ENCODE data around the gene YES1. TPM values are rescaled to one million over a fixed set of nuclear protein-coding genes. Genes with fewer than 3 reads are reported as not detected.

Gene YES1
- total and polyA plus RNA-seq, 4 donors = 12.5 to 57.6 (median 21.9) TPM

GRCh38 chr18:770583-770961 lies 41.5 kb downstream of the YES1 start:
- no peaks in the 10 kb centered on the region for H3K27me3 ChIP-seq (ENCODE audit: control insufficient read depth in 4 of 4, insufficient read depth in 4 of 4, low read length in 3 of 4)
- no peaks in the 10 kb centered on the region for H3K9me3 ChIP-seq (ENCODE audit: control insufficient read depth in 4 of 4, low read length in 3 of 4)
- H3K9ac ChIP-seq (ENCODE audit: low read depth in 1 of 2, low read length in 2 of 2) = no peak overlapping the region
- DNase-seq (ENCODE audit: low spot score) = no peak
- no peak overlapping the region for H3K27ac ChIP-seq (ENCODE audit: low read depth in 1 of 2, low read length in 2 of 2)
- no peaks in the 10 kb centered on the region for H3K36me3 ChIP-seq (ENCODE audit: control insufficient read depth in 4 of 4, insufficient read depth in 3 of 4, low read depth in 1 of 4, low read length in 3 of 4)
- no peak overlapping the region for H3K4me3 ChIP-seq (ENCODE audit: low read depth in 1 of 3, low read length in 3 of 3)
- TF ChIP-seq FOXA1 (IDR thresholded peaks at IDR 0.05) (no peak), HNF4A (conservative IDR thresholded peaks at IDR 0.05) (peak; percentile 56 to 72), ATF3 (IDR thresholded peaks at IDR 0.05) (no peak), JUND (IDR thresholded peaks at IDR 0.05) (no peak), YY1 (IDR thresholded peaks at IDR 0.05) (no peak), RXRA (IDR thresholded peaks at IDR 0.05) (no peak), ZBTB33 (IDR thresholded peaks at IDR 0.05) (no peak), SP1 (IDR thresholded peaks at IDR 0.05) (no peak), HNF4G (IDR thresholded peaks at IDR 0.05) (peak; percentile 44), RAD21 (IDR thresholded peaks at IDR 0.05) (no peak)
- TF ChIP-seq, protein P1, sequence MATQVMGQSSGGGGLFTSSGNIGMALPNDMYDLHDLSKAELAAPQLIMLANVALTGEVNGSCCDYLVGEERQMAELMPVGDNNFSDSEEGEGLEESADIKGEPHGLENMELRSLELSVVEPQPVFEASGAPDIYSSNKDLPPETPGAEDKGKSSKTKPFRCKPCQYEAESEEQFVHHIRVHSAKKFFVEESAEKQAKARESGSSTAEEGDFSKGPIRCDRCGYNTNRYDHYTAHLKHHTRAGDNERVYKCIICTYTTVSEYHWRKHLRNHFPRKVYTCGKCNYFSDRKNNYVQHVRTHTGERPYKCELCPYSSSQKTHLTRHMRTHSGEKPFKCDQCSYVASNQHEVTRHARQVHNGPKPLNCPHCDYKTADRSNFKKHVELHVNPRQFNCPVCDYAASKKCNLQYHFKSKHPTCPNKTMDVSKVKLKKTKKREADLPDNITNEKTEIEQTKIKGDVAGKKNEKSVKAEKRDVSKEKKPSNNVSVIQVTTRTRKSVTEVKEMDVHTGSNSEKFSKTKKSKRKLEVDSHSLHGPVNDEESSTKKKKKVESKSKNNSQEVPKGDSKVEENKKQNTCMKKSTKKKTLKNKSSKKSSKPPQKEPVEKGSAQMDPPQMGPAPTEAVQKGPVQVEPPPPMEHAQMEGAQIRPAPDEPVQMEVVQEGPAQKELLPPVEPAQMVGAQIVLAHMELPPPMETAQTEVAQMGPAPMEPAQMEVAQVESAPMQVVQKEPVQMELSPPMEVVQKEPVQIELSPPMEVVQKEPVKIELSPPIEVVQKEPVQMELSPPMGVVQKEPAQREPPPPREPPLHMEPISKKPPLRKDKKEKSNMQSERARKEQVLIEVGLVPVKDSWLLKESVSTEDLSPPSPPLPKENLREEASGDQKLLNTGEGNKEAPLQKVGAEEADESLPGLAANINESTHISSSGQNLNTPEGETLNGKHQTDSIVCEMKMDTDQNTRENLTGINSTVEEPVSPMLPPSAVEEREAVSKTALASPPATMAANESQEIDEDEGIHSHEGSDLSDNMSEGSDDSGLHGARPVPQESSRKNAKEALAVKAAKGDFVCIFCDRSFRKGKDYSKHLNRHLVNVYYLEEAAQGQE (IDR thresholded peaks at IDR 0.05) = no peak
- H3K4me1 ChIP-seq (ENCODE audit: control insufficient read depth in 4 of 4, insufficient read depth in 4 of 4, low read length in 3 of 4) = peaks cover 2 to 9% (median 8%) of the 10 kb centered on the region in 4 donors

GRCh38 chr18:767961-768360 lies 44.1 kb downstream of the YES1 start:
- TF ChIP-seq, protein P1 (IDR thresholded peaks at IDR 0.05) = no peak
- no peak for TF ChIP-seq TAF1 (conservative IDR thresholded peaks at IDR 0.05)
- TF ChIP-seq NR2F2 (IDR thresholded peaks at IDR 0.05) = no peak
- no peak for TF ChIP-seq ZBTB33 (IDR thresholded peaks at IDR 0.05)
- TF ChIP-seq, protein P2, sequence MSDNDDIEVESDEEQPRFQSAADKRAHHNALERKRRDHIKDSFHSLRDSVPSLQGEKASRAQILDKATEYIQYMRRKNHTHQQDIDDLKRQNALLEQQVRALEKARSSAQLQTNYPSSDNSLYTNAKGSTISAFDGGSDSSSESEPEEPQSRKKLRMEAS (IDR thresholded peaks at IDR 0.05) = no peak
- no peak for TF ChIP-seq HNF4G (IDR thresholded peaks at IDR 0.05)
- TF ChIP-seq ATF3 (IDR thresholded peaks at IDR 0.05) = no peak
- no peak for TF ChIP-seq HNF4A (conservative IDR thresholded peaks at IDR 0.05)
- TF ChIP-seq FOXA2 (IDR thresholded peaks at IDR 0.05) = no peak
- no peak for TF ChIP-seq CTCF (IDR thresholded peaks at IDR 0.05; ENCODE audit: low read depth, low read length, missing input control)
- no peak for TF ChIP-seq RAD21 (IDR thresholded peaks at IDR 0.05)
- TF ChIP-seq EGR1 (IDR thresholded peaks at IDR 0.05; ENCODE audit: low read depth in 2 of 2) = no peak
- no peak for TF ChIP-seq SP1 (IDR thresholded peaks at IDR 0.05)
- no peak for TF ChIP-seq FOXA1 (IDR thresholded peaks at IDR 0.05)
- TF ChIP-seq YY1 (IDR thresholded peaks at IDR 0.05) = no peak
- no peak for TF ChIP-seq JUND (IDR thresholded peaks at IDR 0.05)
- TF ChIP-seq RXRA (IDR thresholded peaks at IDR 0.05) = no peak
- no peak for TF ChIP-seq GABPA (IDR thresholded peaks at IDR 0.05 in 1 of 2, conservative IDR thresholded peaks at IDR 0.05 in 1 of 2)
- H3K9ac ChIP-seq (ENCODE audit: low read depth in 1 of 2, low read length in 2 of 2) = no peak overlapping the region
- WGBS = 98% methylated on average over 1 of the region's 1 CpG
- no peaks in the 10 kb centered on the region for H3K9me3 ChIP-seq (ENCODE audit: control insufficient read depth in 4 of 4, low read length in 3 of 4)
- DNase-seq (ENCODE audit: low spot score) = no peak
- no peak overlapping the region for H3K4me3 ChIP-seq (ENCODE audit: low read depth in 1 of 3, low read length in 3 of 3)
- peaks cover 0 to 4% (median 3%) of the 10 kb centered on the region in 4 donors for H3K4me1 ChIP-seq (ENCODE audit: control insufficient read depth in 4 of 4, insufficient read depth in 4 of 4, low read length in 3 of 4)
- H3K27ac ChIP-seq (ENCODE audit: low read depth in 1 of 2, low read length in 2 of 2) = no peak overlapping the region
- no peaks in the 10 kb centered on the region for H3K36me3 ChIP-seq (ENCODE audit: control insufficient read depth in 4 of 4, insufficient read depth in 3 of 4, low read depth in 1 of 4, low read length in 3 of 4)
- H3K27me3 ChIP-seq (ENCODE audit: control insufficient read depth in 4 of 4, insufficient read depth in 4 of 4, low read length in 3 of 4) = no peaks in the 10 kb centered on the region

Measured in liver (tissue), 9 donors.